ENCODE measurements around the gene TRIM14. TPM values are rescaled to one million over a fixed set of nuclear protein-coding genes. Genes with fewer than 3 reads are reported as not detected.

The TRIM14 gene
- total and polyA plus RNA-seq, 2 of the 13 experiments (the other 11 are each of a cell fraction or from before 2014, with no cell fraction given): 9.2 to 13.0 TPM

DNA sequence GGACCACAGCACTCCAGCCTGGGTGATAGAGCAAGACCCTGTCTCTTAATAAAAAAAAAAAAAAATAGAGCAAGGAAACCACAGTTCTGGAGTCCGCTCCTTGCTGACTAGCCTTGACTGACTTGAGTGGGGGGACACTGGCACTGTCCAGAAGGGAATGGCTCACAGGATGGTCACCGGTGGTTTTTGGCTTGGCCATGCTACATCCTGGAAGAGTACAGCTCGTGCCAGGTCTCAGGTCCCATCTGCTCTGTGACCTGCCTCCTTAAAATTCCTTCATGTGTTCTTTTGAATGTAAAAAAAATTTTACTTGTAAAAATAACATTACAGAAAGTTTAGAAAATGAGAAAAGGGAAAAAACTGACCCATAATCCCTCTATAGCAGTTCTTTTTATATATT, 56.9 kb downstream of the TRIM14 start:
- Histone ChIP-seq H3K9ac (ENCODE audit: insufficient read depth, low read depth, low read length) (no peak overlapping the region), H4K20me1 (ENCODE audit: insufficient read depth, low read length) (peaks cover 3% of the 10 kb centered on the region; the same call in 1 of the 2 replicates), H3K4me1 (ENCODE audit: insufficient read depth, low read length) (peaks cover 32% of the 10 kb centered on the region), H3K4me3 (replicated peaks in 1 of 3; ENCODE audit: insufficient read depth in 1 of 3, low read depth in 2 of 3, low read length in 3 of 3) (no peak overlapping the region), H3K79me2 (ENCODE audit: insufficient read depth, low read length) (peaks cover 46% of the 10 kb centered on the region), H3K4me2 (ENCODE audit: low read depth, low read length) (no peak overlapping the region), H2AFZ (ENCODE audit: low read length) (no peak overlapping the region), H3K27ac (ENCODE audit: extremely low read length, insufficient read depth, low read length) (no peak overlapping the region), H3K27me3 (ENCODE audit: control insufficient read depth in 1 of 2, insufficient read depth in 2 of 2, low read length in 2 of 2) (no peaks in the 10 kb centered on the region), H3K9me3 (ENCODE audit: low read length) (no peaks in the 10 kb centered on the region), H3K36me3 (replicated peaks in 1 of 2; ENCODE audit: control insufficient read depth in 1 of 2, insufficient read depth in 2 of 2, low read length in 2 of 2) (peaks cover 15 to 56% of the 10 kb centered on the region in 2 experiments)
- TF ChIP-seq ZZZ3 (CRISPR knock-in tag; IDR thresholded peaks at IDR 0.05; ENCODE audit: borderline replicate concordance) (no peak), MAF1 (CRISPR knock-in tag; IDR thresholded peaks at IDR 0.05; ENCODE audit: borderline replicate concordance) (no peak), NKX3-1 (CRISPR knock-in tag; IDR thresholded peaks at IDR 0.05) (no peak), RFX3 (CRISPR knock-in tag; IDR thresholded peaks at IDR 0.05) (no peak), ARHGAP35 (CRISPR knock-in tag; IDR thresholded peaks at IDR 0.05; ENCODE audit: borderline replicate concordance) (no peak), ZNF251 (CRISPR knock-in tag; IDR thresholded peaks at IDR 0.05) (no peak)
- TF ChIP-seq, protein P1, sequence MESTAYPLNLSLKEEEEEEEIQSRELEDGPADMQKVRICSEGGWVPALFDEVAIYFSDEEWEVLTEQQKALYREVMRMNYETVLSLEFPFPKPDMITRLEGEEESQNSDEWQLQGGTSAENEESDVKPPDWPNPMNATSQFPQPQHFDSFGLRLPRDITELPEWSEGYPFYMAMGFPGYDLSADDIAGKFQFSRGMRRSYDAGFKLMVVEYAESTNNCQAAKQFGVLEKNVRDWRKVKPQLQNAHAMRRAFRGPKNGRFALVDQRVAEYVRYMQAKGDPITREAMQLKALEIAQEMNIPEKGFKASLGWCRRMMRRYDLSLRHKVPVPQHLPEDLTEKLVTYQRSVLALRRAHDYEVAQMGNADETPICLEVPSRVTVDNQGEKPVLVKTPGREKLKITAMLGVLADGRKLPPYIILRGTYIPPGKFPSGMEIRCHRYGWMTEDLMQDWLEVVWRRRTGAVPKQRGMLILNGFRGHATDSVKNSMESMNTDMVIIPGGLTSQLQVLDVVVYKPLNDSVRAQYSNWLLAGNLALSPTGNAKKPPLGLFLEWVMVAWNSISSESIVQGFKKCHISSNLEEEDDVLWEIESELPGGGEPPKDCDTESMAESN (CRISPR knock-in tag; conservative IDR thresholded peaks at IDR 0.05): no peak
- ATAC-seq (no peak), FAIRE-seq (no peak), DNase-seq (ENCODE audit: low spot score) (no peak)
- 94% methylated on average over 3 of the region's 3 CpGs for WGBS (ENCODE audit: low lambda C conversion rate)
- in situ Hi-C loops (cut with HindIII; ENCODE audit: extremely low pct_ligation_motif_present, low pct_unique_long_range_greater_than_20kb): no loop called here
- ChIA-PET POLR2A (no interaction called here), CTCF (ENCODE audit: low intra/inter-chr PET ratio, low total read pairs) (no interaction called here)
- intact Hi-C loops (cut with micrococcal nuclease; ENCODE audit: unreplicated experiment): no loop called here
- BruUV-seq (replicated peaks): no TSS peak

Data from HepG2 (cell line).